WTC11 (cell line): ENCODE data around the gene PROZ. TPM values are rescaled to one million over a fixed set of nuclear protein-coding genes. Genes with fewer than 3 reads are reported as not detected.

ENCODE experiments used
- ATAC-seq: fragments of 200-7000 bp; cut with Tn5 transposase; 2 replicates; pipeline ENCODE4 v1.10.0; 2021; ENCODE audit warnings: mild to moderate bottlenecking, moderate library complexity
- CTCF ChIA-PET: fragments of 300-600 bp; sonication (Branson Sonifier 250); formaldehyde crosslinking; loops from one replicate; lab custom pipeline; 2021; ENCODE audit warnings: antibody characterized with exemption; lab: Charles Lee
- POLR2A ChIA-PET: fragments of 350-600 bp; sonication (Branson Sonifier 250); formaldehyde crosslinking; loops from one replicate; lab custom pipeline; 2021; ENCODE audit warnings: antibody characterized with exemption; lab: Charles Lee
- DNase-seq: peaks from one replicate; pipeline ENCODE4 v3.0.0; 2021; ENCODE audit warnings: low spot score
- H3K27ac Mint-ChIP-seq: 2 replicates; pipeline ENCODE4 v1.8.0; 2021; ENCODE audit warnings: mixed read lengths
- H3K27me3 Mint-ChIP-seq: 2 replicates; pipeline ENCODE4 v1.8.0; 2021; ENCODE audit warnings: low read depth, mild to moderate bottlenecking, moderate library complexity, mixed read lengths
- H3K36me3 Mint-ChIP-seq: 2 replicates; pipeline ENCODE4 v1.8.0; 2021; ENCODE audit warnings: mixed read lengths
- H3K4me1 Mint-ChIP-seq: 2 replicates; pipeline ENCODE4 v1.8.0; 2022; ENCODE audit warnings: mixed read lengths
- H3K4me3 Mint-ChIP-seq: 2 replicates; pipeline ENCODE4 v1.8.0; 2021; ENCODE audit warnings: mild to moderate bottlenecking, moderate library complexity, mixed read lengths
- H3K9me3 Mint-ChIP-seq: 2 replicates; pipeline ENCODE4 v1.8.0; 2021; ENCODE audit warnings: mixed read lengths
- CREB1 ChIP-seq: sonication (generic); formaldehyde crosslinking; IDR thresholded peaks from 2 replicates; pipeline ENCODE4 v1.8.0; 2023; ENCODE audit warnings: mild to moderate bottlenecking, missing genetic modification reagents
- EMX1 ChIP-seq: fragments of 250-450 bp; sonication (Bioruptor Pico); IDR thresholded peaks from 2 replicates; pipeline ENCODE4 v1.8.0; 2021; ENCODE audit warnings: mild to moderate bottlenecking
- ESRRA ChIP-seq: sonication (generic); formaldehyde crosslinking; IDR thresholded peaks from 2 replicates; pipeline ENCODE4 v1.8.1; 2022; ENCODE audit warnings: mild to moderate bottlenecking, missing genetic modification reagents, borderline replicate concordance
- ETV6 ChIP-seq: sonication (generic); formaldehyde crosslinking; IDR thresholded peaks from 2 replicates; pipeline ENCODE4 v1.8.1; 2022; ENCODE audit warnings: mild to moderate bottlenecking, missing genetic modification reagents
- GTF2I ChIP-seq: fragments of 250-450 bp; sonication (Bioruptor Pico); conservative IDR thresholded peaks from 2 replicates; pipeline ENCODE4 v1.4.0; 2021; ENCODE audit warnings: mild to moderate bottlenecking
- KAT7 ChIP-seq: sonication (generic); formaldehyde crosslinking; IDR thresholded peaks from 2 replicates; pipeline ENCODE4 v1.8.1; 2023; ENCODE audit warnings: missing genetic modification reagents, mild to moderate bottlenecking, borderline replicate concordance
- NFATC4 ChIP-seq: fragments of 250-450 bp; sonication (Bioruptor Pico); IDR thresholded peaks from 2 replicates; pipeline ENCODE4 v1.9.0; 2021; ENCODE audit warnings: mild to moderate bottlenecking
- SMAD3 ChIP-seq: sonication (generic); formaldehyde crosslinking; IDR thresholded peaks from 2 replicates; pipeline ENCODE4 v1.8.0; 2022; ENCODE audit warnings: missing genetic modification reagents, mild to moderate bottlenecking, borderline replicate concordance
- TEAD4 ChIP-seq: sonication (generic); formaldehyde crosslinking; IDR thresholded peaks from 2 replicates; pipeline ENCODE4 v1.8.0; 2022; ENCODE audit warnings: mild to moderate bottlenecking, missing genetic modification reagents
- total RNA-seq: library from RNA; stranded (reverse); gene quantifications from 3 replicates; pipeline ENCODE4 v1.2.3, GENCODE V29; 2021
- TF ChIP-seq, protein P1 (sequence below): fragments of 250-450 bp; sonication (Bioruptor Pico); IDR thresholded peaks from 2 replicates; pipeline ENCODE4 v1.9.0; 2021; ENCODE audit warnings: mild to moderate bottlenecking
- TF ChIP-seq, protein P2 (sequence below): sonication (generic); formaldehyde crosslinking; IDR thresholded peaks from 2 replicates; pipeline ENCODE4 v1.8.1; 2023; ENCODE audit warnings: mild to moderate bottlenecking, missing genetic modification reagents, borderline replicate concordance
- TF ChIP-seq, protein P3 (sequence below): sonication (generic); formaldehyde crosslinking; IDR thresholded peaks from 2 replicates; pipeline ENCODE4 v1.8.1; 2022; ENCODE audit warnings: low read depth, mild to moderate bottlenecking, moderate library complexity, missing genetic modification reagents, borderline replicate concordance
- TF ChIP-seq, protein P4 (sequence below): sonication (generic); formaldehyde crosslinking; IDR thresholded peaks from 2 replicates; pipeline ENCODE4 v1.8.1; 2023; ENCODE audit warnings: mild to moderate bottlenecking, missing genetic modification reagents
- TF ChIP-seq, protein P5 (sequence below): fragments of 250-450 bp; sonication (Bioruptor Pico); IDR thresholded peaks from 2 replicates; pipeline ENCODE4 v1.9.0; 2021; ENCODE audit warnings: mild to moderate bottlenecking, borderline replicate concordance

PROZ gene
- total RNA-seq, 1 experiment from 2014 or later, result not detected

DNA sequence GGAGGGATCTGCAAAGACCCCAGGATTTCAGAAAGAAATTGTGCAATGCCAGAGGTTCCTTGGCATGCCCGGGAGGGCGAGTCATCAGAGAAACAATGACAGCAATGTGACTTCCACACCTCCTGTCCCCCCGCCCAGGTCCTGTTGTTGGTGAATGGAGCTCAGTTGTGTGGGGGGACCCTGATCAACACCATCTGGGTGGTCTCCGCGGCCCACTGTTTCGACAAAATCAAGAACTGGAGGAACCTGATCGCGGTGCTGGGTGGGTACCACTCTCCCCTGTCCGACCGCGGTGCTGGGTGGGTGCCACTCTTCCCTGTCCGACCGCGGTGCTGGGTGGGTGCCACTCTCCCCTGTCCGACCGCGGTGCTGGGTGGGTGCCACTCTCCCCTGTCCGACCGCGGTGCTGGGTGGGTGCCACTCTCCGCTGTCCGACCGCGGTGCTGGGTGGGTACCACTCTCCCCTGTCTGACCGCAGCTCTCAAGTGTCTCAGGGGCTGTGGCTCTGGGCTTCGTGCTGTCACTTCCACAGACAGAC lies 41.0 kb upstream of the PROZ start:
- peaks cover 2% of the 10 kb centered on the region for H3K4me1 Mint-ChIP-seq
- H3K9me3 Mint-ChIP-seq, result peaks cover 6% of the 10 kb centered on the region
- H3K27me3 Mint-ChIP-seq, result peaks cover 6% of the 10 kb centered on the region
- 0 out of 2 replicates have a peak, but pooled peaks cover 2% of the 10 kb centered on the region for H3K36me3 Mint-ChIP-seq
- TF ChIP-seq, protein P1, sequence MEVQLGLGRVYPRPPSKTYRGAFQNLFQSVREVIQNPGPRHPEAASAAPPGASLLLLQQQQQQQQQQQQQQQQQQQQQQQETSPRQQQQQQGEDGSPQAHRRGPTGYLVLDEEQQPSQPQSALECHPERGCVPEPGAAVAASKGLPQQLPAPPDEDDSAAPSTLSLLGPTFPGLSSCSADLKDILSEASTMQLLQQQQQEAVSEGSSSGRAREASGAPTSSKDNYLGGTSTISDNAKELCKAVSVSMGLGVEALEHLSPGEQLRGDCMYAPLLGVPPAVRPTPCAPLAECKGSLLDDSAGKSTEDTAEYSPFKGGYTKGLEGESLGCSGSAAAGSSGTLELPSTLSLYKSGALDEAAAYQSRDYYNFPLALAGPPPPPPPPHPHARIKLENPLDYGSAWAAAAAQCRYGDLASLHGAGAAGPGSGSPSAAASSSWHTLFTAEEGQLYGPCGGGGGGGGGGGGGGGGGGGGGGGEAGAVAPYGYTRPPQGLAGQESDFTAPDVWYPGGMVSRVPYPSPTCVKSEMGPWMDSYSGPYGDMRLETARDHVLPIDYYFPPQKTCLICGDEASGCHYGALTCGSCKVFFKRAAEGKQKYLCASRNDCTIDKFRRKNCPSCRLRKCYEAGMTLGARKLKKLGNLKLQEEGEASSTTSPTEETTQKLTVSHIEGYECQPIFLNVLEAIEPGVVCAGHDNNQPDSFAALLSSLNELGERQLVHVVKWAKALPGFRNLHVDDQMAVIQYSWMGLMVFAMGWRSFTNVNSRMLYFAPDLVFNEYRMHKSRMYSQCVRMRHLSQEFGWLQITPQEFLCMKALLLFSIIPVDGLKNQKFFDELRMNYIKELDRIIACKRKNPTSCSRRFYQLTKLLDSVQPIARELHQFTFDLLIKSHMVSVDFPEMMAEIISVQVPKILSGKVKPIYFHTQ (CRISPR knock-in tag), result no peak
- TF ChIP-seq, protein P2, sequence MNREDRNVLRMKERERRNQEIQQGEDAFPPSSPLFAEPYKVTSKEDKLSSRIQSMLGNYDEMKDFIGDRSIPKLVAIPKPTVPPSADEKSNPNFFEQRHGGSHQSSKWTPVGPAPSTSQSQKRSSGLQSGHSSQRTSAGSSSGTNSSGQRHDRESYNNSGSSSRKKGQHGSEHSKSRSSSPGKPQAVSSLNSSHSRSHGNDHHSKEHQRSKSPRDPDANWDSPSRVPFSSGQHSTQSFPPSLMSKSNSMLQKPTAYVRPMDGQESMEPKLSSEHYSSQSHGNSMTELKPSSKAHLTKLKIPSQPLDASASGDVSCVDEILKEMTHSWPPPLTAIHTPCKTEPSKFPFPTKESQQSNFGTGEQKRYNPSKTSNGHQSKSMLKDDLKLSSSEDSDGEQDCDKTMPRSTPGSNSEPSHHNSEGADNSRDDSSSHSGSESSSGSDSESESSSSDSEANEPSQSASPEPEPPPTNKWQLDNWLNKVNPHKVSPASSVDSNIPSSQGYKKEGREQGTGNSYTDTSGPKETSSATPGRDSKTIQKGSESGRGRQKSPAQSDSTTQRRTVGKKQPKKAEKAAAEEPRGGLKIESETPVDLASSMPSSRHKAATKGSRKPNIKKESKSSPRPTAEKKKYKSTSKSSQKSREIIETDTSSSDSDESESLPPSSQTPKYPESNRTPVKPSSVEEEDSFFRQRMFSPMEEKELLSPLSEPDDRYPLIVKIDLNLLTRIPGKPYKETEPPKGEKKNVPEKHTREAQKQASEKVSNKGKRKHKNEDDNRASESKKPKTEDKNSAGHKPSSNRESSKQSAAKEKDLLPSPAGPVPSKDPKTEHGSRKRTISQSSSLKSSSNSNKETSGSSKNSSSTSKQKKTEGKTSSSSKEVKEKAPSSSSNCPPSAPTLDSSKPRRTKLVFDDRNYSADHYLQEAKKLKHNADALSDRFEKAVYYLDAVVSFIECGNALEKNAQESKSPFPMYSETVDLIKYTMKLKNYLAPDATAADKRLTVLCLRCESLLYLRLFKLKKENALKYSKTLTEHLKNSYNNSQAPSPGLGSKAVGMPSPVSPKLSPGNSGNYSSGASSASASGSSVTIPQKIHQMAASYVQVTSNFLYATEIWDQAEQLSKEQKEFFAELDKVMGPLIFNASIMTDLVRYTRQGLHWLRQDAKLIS (CRISPR knock-in tag), result no peak
- TF ChIP-seq ETV6 (no peak), EMX1 (CRISPR knock-in tag) (no peak), GTF2I (CRISPR knock-in tag) (no peak), SMAD3 (CRISPR knock-in tag) (no peak), CREB1 (CRISPR knock-in tag) (no peak), NFATC4 (CRISPR knock-in tag) (no peak), KAT7 (CRISPR knock-in tag) (no peak), ESRRA (no peak), TEAD4 (no peak)
- TF ChIP-seq, protein P3, sequence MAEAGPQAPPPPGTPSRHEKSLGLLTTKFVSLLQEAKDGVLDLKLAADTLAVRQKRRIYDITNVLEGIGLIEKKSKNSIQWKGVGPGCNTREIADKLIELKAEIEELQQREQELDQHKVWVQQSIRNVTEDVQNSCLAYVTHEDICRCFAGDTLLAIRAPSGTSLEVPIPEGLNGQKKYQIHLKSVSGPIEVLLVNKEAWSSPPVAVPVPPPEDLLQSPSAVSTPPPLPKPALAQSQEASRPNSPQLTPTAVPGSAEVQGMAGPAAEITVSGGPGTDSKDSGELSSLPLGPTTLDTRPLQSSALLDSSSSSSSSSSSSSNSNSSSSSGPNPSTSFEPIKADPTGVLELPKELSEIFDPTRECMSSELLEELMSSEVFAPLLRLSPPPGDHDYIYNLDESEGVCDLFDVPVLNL, result no peak
- TF ChIP-seq, protein P4, sequence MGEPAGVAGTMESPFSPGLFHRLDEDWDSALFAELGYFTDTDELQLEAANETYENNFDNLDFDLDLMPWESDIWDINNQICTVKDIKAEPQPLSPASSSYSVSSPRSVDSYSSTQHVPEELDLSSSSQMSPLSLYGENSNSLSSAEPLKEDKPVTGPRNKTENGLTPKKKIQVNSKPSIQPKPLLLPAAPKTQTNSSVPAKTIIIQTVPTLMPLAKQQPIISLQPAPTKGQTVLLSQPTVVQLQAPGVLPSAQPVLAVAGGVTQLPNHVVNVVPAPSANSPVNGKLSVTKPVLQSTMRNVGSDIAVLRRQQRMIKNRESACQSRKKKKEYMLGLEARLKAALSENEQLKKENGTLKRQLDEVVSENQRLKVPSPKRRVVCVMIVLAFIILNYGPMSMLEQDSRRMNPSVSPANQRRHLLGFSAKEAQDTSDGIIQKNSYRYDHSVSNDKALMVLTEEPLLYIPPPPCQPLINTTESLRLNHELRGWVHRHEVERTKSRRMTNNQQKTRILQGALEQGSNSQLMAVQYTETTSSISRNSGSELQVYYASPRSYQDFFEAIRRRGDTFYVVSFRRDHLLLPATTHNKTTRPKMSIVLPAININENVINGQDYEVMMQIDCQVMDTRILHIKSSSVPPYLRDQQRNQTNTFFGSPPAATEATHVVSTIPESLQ, result no peak
- TF ChIP-seq, protein P5, sequence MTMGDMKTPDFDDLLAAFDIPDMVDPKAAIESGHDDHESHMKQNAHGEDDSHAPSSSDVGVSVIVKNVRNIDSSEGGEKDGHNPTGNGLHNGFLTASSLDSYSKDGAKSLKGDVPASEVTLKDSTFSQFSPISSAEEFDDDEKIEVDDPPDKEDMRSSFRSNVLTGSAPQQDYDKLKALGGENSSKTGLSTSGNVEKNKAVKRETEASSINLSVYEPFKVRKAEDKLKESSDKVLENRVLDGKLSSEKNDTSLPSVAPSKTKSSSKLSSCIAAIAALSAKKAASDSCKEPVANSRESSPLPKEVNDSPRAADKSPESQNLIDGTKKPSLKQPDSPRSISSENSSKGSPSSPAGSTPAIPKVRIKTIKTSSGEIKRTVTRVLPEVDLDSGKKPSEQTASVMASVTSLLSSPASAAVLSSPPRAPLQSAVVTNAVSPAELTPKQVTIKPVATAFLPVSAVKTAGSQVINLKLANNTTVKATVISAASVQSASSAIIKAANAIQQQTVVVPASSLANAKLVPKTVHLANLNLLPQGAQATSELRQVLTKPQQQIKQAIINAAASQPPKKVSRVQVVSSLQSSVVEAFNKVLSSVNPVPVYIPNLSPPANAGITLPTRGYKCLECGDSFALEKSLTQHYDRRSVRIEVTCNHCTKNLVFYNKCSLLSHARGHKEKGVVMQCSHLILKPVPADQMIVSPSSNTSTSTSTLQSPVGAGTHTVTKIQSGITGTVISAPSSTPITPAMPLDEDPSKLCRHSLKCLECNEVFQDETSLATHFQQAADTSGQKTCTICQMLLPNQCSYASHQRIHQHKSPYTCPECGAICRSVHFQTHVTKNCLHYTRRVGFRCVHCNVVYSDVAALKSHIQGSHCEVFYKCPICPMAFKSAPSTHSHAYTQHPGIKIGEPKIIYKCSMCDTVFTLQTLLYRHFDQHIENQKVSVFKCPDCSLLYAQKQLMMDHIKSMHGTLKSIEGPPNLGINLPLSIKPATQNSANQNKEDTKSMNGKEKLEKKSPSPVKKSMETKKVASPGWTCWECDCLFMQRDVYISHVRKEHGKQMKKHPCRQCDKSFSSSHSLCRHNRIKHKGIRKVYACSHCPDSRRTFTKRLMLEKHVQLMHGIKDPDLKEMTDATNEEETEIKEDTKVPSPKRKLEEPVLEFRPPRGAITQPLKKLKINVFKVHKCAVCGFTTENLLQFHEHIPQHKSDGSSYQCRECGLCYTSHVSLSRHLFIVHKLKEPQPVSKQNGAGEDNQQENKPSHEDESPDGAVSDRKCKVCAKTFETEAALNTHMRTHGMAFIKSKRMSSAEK, result no peak
- no peak overlapping the region for H3K4me3 Mint-ChIP-seq
- ATAC-seq, result no peak
- DNase-seq, result no peak
- no peak overlapping the region for H3K27ac Mint-ChIP-seq
- CTCF ChIA-PET, result no interaction called here
- POLR2A ChIA-PET, result no interaction called here
